MM.1S (cell line): ENCODE measurements around the gene THSD7B.

Source experiments
- EZH2phosphoT487 ChIP-seq: fragments of 300-600 bp; sonication (generic); IDR thresholded peaks from 2 replicates; pipeline ENCODE4 v1.6.1; 2018; ENCODE audit warnings: antibody characterized with exemption, low read length
- TF ChIP-seq, protein P1 (sequence below): fragments of 300-600 bp; sonication (generic); IDR thresholded peaks from 2 replicates; pipeline ENCODE4 v1.5.1; 2016; ENCODE audit warnings: antibody characterized with exemption, low read length, mixed read lengths

DNA sequence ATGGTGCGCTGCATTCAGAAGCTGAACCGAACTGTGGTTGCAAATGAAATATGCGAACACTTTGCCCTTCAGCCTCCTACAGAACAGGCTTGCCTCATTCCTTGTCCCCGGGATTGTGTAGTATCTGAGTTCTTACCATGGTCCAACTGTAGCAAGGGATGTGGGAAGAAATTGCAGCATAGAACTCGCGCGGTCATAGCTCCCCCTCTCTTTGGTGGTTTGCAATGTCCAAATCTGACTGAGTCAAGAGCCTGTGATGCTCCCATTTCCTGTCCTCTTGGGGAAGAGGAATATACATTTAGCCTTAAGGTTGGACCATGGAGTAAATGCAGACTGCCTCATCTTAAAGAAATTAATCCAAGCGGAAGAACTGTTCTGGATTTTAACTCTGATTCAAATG is 291.4 kb downstream of the THSD7B start:
- TF ChIP-seq, protein P1, sequence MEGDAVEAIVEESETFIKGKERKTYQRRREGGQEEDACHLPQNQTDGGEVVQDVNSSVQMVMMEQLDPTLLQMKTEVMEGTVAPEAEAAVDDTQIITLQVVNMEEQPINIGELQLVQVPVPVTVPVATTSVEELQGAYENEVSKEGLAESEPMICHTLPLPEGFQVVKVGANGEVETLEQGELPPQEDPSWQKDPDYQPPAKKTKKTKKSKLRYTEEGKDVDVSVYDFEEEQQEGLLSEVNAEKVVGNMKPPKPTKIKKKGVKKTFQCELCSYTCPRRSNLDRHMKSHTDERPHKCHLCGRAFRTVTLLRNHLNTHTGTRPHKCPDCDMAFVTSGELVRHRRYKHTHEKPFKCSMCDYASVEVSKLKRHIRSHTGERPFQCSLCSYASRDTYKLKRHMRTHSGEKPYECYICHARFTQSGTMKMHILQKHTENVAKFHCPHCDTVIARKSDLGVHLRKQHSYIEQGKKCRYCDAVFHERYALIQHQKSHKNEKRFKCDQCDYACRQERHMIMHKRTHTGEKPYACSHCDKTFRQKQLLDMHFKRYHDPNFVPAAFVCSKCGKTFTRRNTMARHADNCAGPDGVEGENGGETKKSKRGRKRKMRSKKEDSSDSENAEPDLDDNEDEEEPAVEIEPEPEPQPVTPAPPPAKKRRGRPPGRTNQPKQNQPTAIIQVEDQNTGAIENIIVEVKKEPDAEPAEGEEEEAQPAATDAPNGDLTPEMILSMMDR = no peak
- TF ChIP-seq EZH2phosphoT487 = no peak
